ENCODE measurements around the gene ATXN1.

- TF ChIP-seq EZH2 (IDR thresholded peaks at IDR 0.05; ENCODE audit: low read depth, unreplicated experiment) (no peak), CTCF (conservative IDR thresholded peaks at IDR 0.05; ENCODE audit: low read depth in 2 of 2) (no peak), REST (IDR thresholded peaks at IDR 0.05; ENCODE audit: unreplicated experiment) (no peak), POLR2AphosphoS5 (IDR thresholded peaks at IDR 0.05; ENCODE audit: low read depth) (no peak), EZH2phosphoT487 (IDR thresholded peaks at IDR 0.05; ENCODE audit: unreplicated experiment) (no peak), STAT1 (IDR thresholded peaks at IDR 0.05; ENCODE audit: unreplicated experiment) (no peak), ZNF462 (CRISPR knock-in tag; IDR thresholded peaks at IDR 0.05) (no peak), CREB1 (CRISPR knock-in tag; IDR thresholded peaks at IDR 0.05; ENCODE audit: low read depth) (no peak), ZNF114 (CRISPR knock-in tag; IDR thresholded peaks at IDR 0.05) (no peak), ETS1 (IDR thresholded peaks at IDR 0.05) (no peak), JUNB (IDR thresholded peaks at IDR 0.05; ENCODE audit: unreplicated experiment) (no peak)
Observed at GRCh38 chr6:16427124-16427523, 334.1 kb downstream of the ATXN1 start.

All from GM23338 (cell line).